WTC11 (cell line): Measurements from ENCODE around the gene TXNRD1. TPM values are rescaled to one million over a fixed set of nuclear protein-coding genes. Genes with fewer than 3 reads are reported as not detected.
A peak's percentile ranks its signal among the peaks of the same experiment; 100 is the strongest.

ENCODE experiments used
- ATAC-seq: fragments of 200-7000 bp; cut with Tn5 transposase; 2 replicates; pipeline ENCODE4 v1.10.0; 2021; ENCODE audit warnings: mild to moderate bottlenecking, moderate library complexity
- CTCF ChIA-PET: fragments of 300-600 bp; sonication (Branson Sonifier 250); formaldehyde crosslinking; loops from one replicate; lab custom pipeline; 2021; ENCODE audit warnings: antibody characterized with exemption; lab: Charles Lee
- POLR2A ChIA-PET: fragments of 350-600 bp; sonication (Branson Sonifier 250); formaldehyde crosslinking; loops from one replicate; lab custom pipeline; 2021; ENCODE audit warnings: antibody characterized with exemption; lab: Charles Lee
- DNase-seq: peaks from one replicate; pipeline ENCODE4 v3.0.0; 2021; ENCODE audit warnings: low spot score
- H3K27ac Mint-ChIP-seq: 2 replicates; pipeline ENCODE4 v1.8.0; 2021; ENCODE audit warnings: mixed read lengths
- H3K27me3 Mint-ChIP-seq: 2 replicates; pipeline ENCODE4 v1.8.0; 2021; ENCODE audit warnings: low read depth, mild to moderate bottlenecking, moderate library complexity, mixed read lengths
- H3K36me3 Mint-ChIP-seq: 2 replicates; pipeline ENCODE4 v1.8.0; 2021; ENCODE audit warnings: mixed read lengths
- H3K4me1 Mint-ChIP-seq: 2 replicates; pipeline ENCODE4 v1.8.0; 2022; ENCODE audit warnings: mixed read lengths
- H3K4me3 Mint-ChIP-seq: 2 replicates; pipeline ENCODE4 v1.8.0; 2021; ENCODE audit warnings: mild to moderate bottlenecking, moderate library complexity, mixed read lengths
- H3K9me3 Mint-ChIP-seq: 2 replicates; pipeline ENCODE4 v1.8.0; 2021; ENCODE audit warnings: mixed read lengths
- ATF1 ChIP-seq: sonication (generic); formaldehyde crosslinking; IDR thresholded peaks from 2 replicates; pipeline ENCODE4 v1.8.1; 2023; ENCODE audit warnings: mild to moderate bottlenecking, moderate library complexity, missing genetic modification reagents
- ATF2 ChIP-seq: sonication (generic); formaldehyde crosslinking; IDR thresholded peaks from 2 replicates; pipeline ENCODE4 v1.8.1; 2022; ENCODE audit warnings: low read depth, missing genetic modification reagents, borderline replicate concordance
- ATF6 ChIP-seq: sonication (generic); formaldehyde crosslinking; IDR thresholded peaks from 2 replicates; pipeline ENCODE4 v1.8.1; 2023; ENCODE audit warnings: mild to moderate bottlenecking, missing genetic modification reagents
- CDX4 ChIP-seq: fragments of 250-450 bp; sonication (Bioruptor Pico); IDR thresholded peaks from 2 replicates; pipeline ENCODE4 v1.9.0; 2021; ENCODE audit warnings: moderate library complexity, mild to moderate bottlenecking, inconsistent platforms, borderline replicate concordance
- CREM ChIP-seq: sonication (generic); formaldehyde crosslinking; IDR thresholded peaks from 2 replicates; pipeline ENCODE4 v1.8.1; 2022; ENCODE audit warnings: mild to moderate bottlenecking, missing genetic modification reagents, moderate library complexity
- CTCF ChIP-seq: fragments of 200-600 bp; IDR thresholded peaks from 2 replicates; pipeline ENCODE4 v1.8.0; 2022; ENCODE audit warnings: antibody characterized with exemption
- ESRRA ChIP-seq: sonication (generic); formaldehyde crosslinking; IDR thresholded peaks from 2 replicates; pipeline ENCODE4 v1.8.1; 2022; ENCODE audit warnings: mild to moderate bottlenecking, missing genetic modification reagents, borderline replicate concordance
- FOXJ3 ChIP-seq: sonication (generic); formaldehyde crosslinking; IDR thresholded peaks from 2 replicates; pipeline ENCODE4 v1.9.0; 2021; ENCODE audit warnings: missing genetic modification reagents, mild to moderate bottlenecking, borderline replicate concordance
- FOXK1 ChIP-seq: sonication (generic); formaldehyde crosslinking; IDR thresholded peaks from 2 replicates; pipeline ENCODE4 v1.8.0; 2022; ENCODE audit warnings: mild to moderate bottlenecking, moderate library complexity, missing genetic modification reagents
- FOXP4 ChIP-seq: sonication (generic); formaldehyde crosslinking; IDR thresholded peaks from 2 replicates; pipeline ENCODE4 v1.8.0; 2022; ENCODE audit warnings: mild to moderate bottlenecking, missing genetic modification reagents
- GRHL2 ChIP-seq: fragments of 250-450 bp; sonication (Bioruptor Pico); IDR thresholded peaks from 2 replicates; pipeline ENCODE4 v1.8.0; 2022; ENCODE audit warnings: mild to moderate bottlenecking, moderate library complexity; ENCODE audit not compliant: insufficient replicate concordance, severe bottlenecking
- IRF2 ChIP-seq: sonication (generic); formaldehyde crosslinking; IDR thresholded peaks from 2 replicates; pipeline ENCODE4 v1.8.0; 2022; ENCODE audit warnings: low read depth, missing genetic modification reagents, borderline replicate concordance
- JAZF1 ChIP-seq: fragments of 250-450 bp; sonication (Bioruptor Pico); IDR thresholded peaks from 2 replicates; pipeline ENCODE4 v1.9.0; 2021; ENCODE audit warnings: moderate library complexity, mild to moderate bottlenecking, inconsistent platforms
- NFYB ChIP-seq: sonication (generic); formaldehyde crosslinking; conservative IDR thresholded peaks from 2 replicates; pipeline ENCODE4 v1.8.0; 2022; ENCODE audit warnings: low read depth, missing genetic modification reagents
- RORB ChIP-seq: fragments of 250-450 bp; sonication (Bioruptor Pico); IDR thresholded peaks from 2 replicates; pipeline ENCODE4 v1.9.0; 2021; ENCODE audit warnings: mild to moderate bottlenecking
- TP53 ChIP-seq: sonication (generic); formaldehyde crosslinking; IDR thresholded peaks from 2 replicates; pipeline ENCODE4 v1.8.1; 2023; ENCODE audit warnings: mild to moderate bottlenecking, missing genetic modification reagents
- USF1 ChIP-seq: sonication (generic); formaldehyde crosslinking; IDR thresholded peaks from 2 replicates; pipeline ENCODE4 v1.8.0; 2022; ENCODE audit warnings: mild to moderate bottlenecking, missing genetic modification reagents
- ZMAT4 ChIP-seq: fragments of 250-450 bp; sonication (Bioruptor Pico); IDR thresholded peaks from 2 replicates; pipeline ENCODE4 v1.9.0; 2021; ENCODE audit warnings: mild to moderate bottlenecking
- total RNA-seq: library from RNA; stranded (reverse); gene quantifications from 3 replicates; pipeline ENCODE4 v1.2.3, GENCODE V29; 2021

The TXNRD1 gene
- total RNA-seq, 1 experiment from 2014 or later, result 113 TPM

GRCh38 chr12:104306943-104307654 lies 91.5 kb downstream of the TXNRD1 start (continued):
- no peak for TF ChIP-seq ATF6

- DNase-seq, result no peak
- H3K4me1 Mint-ChIP-seq, result peaks cover 59% of the 10 kb centered on the region
- peak overlapping the region; percentile 64; the same call in 1 of the 2 replicates for H3K27ac Mint-ChIP-seq
- TF ChIP-seq ATF2 (CRISPR knock-in tag), result no peak
- TF ChIP-seq IRF2, result no peak
- no peak for TF ChIP-seq CTCF
- TF ChIP-seq CREM, result no peak
- no peak for TF ChIP-seq FOXK1
- no peak for TF ChIP-seq ATF1 (CRISPR knock-in tag)
- TF ChIP-seq NFYB (CRISPR knock-in tag), result no peak
- no peak for TF ChIP-seq GRHL2 (CRISPR knock-in tag)
- TF ChIP-seq ESRRA (CRISPR knock-in tag), result no peak
- no peak for TF ChIP-seq ATF6
- no peak for TF ChIP-seq FOXJ3 (CRISPR knock-in tag)
- TF ChIP-seq TP53 (CRISPR knock-in tag), result no peak
- no peak for TF ChIP-seq CDX4
- TF ChIP-seq ZMAT4 (CRISPR knock-in tag), result no peak
- TF ChIP-seq USF1 (CRISPR knock-in tag), result no peak
- TF ChIP-seq JAZF1, result no peak
- TF ChIP-seq RORB (CRISPR knock-in tag), result no peak
- no peak for TF ChIP-seq FOXP4
- POLR2A ChIA-PET, result no interaction called here
- peaks cover 25% of the 10 kb centered on the region for H3K36me3 Mint-ChIP-seq
- CTCF ChIA-PET, result interaction anchor here (0.6 kb wide), 1 partner anchor 51 kb away, joined by 4 read pairs; no protein-coding TSS in a partner anchor
- no peaks in the 10 kb centered on the region for H3K9me3 Mint-ChIP-seq
- ATAC-seq, result no peak
- no peak overlapping the region for H3K4me3 Mint-ChIP-seq
- H3K27me3 Mint-ChIP-seq, result no peaks in the 10 kb centered on the region; the same call in 1 of the 2 replicates
Observed at GRCh38 chr12:104307655-104308000, 92.0 kb downstream of the TXNRD1 start.
